Ishikawa (cell line): ENCODE results near the gene RAB10.

Source experiments
- EGR1 ChIP-seq: IDR thresholded peaks from 2 replicates; pipeline ENCODE4 v1.6.1; 2012
- FOXM1 ChIP-seq: IDR thresholded peaks from 2 replicates; pipeline ENCODE4 v1.6.1; 2012; ENCODE audit warnings: low read depth, borderline replicate concordance
- NFIC ChIP-seq: IDR thresholded peaks from 2 replicates; pipeline ENCODE4 v1.6.1; 2012
- RAD21 ChIP-seq: IDR thresholded peaks from 2 replicates; pipeline ENCODE4 v1.6.1; 2012; ENCODE audit warnings: low read depth
- TAF1 ChIP-seq: IDR thresholded peaks from 2 replicates; pipeline ENCODE4 v1.6.1; 2012; ENCODE audit warnings: low read depth, mild to moderate bottlenecking
- TCF12 ChIP-seq: IDR thresholded peaks from 2 replicates; pipeline ENCODE4 v1.6.1; 2012; ENCODE audit warnings: low read depth
- TEAD4 ChIP-seq: IDR thresholded peaks from 2 replicates; pipeline ENCODE4 v1.6.1; 2012
- YY1 ChIP-seq: IDR thresholded peaks from 2 replicates; pipeline ENCODE4 v1.6.1; 2012; ENCODE audit warnings: low read depth
- TF ChIP-seq, protein P1 (sequence below): IDR thresholded peaks from 2 replicates; pipeline ENCODE4 v1.6.1; 2012
- TF ChIP-seq, protein P2 (sequence below): IDR thresholded peaks from 2 replicates; pipeline ENCODE4 v1.6.1; 2012; ENCODE audit warnings: low read depth, mild to moderate bottlenecking

DNA sequence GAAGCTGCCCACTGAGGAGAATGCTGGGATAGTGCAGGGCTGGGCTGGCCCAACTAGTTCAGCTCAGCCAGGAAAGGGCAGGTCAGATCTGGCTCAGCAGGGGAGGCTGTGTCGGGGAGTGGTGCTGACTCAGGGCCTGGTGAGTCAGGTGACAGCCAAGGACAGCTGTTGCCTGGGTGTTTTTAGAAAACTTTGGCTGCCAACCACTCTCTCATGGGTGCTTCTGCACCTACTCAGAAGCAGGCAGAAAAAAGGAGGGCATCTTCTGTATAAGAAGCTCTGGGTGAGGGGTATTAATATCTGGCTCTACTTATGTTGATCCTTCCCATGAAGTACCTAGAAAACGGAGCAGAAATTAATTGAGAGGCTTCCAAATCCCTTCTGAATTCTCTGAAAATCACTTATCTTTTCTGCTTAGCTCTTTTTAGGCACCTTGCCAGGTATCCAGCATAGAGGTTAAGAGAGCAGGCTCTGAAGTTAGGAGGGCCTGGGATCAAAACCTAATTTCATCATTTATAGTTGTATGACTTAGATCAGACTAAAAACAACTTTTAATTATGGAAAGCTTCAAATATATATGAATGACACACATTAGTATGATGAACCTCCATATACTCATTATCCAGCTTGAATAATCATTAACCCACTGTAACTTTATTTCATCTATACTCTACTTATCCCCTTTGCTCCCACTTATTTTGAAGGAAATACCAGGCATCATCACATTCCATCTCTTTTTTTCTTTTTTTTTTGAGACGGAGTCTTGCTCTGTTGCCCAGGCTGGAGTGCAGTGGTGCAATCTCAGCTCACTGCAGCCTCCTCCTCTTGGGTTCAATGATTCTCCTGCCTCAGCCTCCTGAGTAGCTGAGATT lies 15.5 kb upstream of the RAB10 start:
- TF ChIP-seq, protein P1, sequence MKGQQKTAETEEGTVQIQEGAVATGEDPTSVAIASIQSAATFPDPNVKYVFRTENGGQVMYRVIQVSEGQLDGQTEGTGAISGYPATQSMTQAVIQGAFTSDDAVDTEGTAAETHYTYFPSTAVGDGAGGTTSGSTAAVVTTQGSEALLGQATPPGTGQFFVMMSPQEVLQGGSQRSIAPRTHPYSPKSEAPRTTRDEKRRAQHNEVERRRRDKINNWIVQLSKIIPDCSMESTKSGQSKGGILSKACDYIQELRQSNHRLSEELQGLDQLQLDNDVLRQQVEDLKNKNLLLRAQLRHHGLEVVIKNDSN: peak; percentile 90
- TF ChIP-seq TEAD4 (peak; percentile 38; the same call in 1 of the 2 replicates), NFIC (peak; percentile 72), FOXM1 (no peak), TCF12 (peak; percentile 75), YY1 (no peak), TAF1 (no peak; the same call in 1 of the 2 replicates), EGR1 (no peak), RAD21 (no peak)
- TF ChIP-seq, protein P2, sequence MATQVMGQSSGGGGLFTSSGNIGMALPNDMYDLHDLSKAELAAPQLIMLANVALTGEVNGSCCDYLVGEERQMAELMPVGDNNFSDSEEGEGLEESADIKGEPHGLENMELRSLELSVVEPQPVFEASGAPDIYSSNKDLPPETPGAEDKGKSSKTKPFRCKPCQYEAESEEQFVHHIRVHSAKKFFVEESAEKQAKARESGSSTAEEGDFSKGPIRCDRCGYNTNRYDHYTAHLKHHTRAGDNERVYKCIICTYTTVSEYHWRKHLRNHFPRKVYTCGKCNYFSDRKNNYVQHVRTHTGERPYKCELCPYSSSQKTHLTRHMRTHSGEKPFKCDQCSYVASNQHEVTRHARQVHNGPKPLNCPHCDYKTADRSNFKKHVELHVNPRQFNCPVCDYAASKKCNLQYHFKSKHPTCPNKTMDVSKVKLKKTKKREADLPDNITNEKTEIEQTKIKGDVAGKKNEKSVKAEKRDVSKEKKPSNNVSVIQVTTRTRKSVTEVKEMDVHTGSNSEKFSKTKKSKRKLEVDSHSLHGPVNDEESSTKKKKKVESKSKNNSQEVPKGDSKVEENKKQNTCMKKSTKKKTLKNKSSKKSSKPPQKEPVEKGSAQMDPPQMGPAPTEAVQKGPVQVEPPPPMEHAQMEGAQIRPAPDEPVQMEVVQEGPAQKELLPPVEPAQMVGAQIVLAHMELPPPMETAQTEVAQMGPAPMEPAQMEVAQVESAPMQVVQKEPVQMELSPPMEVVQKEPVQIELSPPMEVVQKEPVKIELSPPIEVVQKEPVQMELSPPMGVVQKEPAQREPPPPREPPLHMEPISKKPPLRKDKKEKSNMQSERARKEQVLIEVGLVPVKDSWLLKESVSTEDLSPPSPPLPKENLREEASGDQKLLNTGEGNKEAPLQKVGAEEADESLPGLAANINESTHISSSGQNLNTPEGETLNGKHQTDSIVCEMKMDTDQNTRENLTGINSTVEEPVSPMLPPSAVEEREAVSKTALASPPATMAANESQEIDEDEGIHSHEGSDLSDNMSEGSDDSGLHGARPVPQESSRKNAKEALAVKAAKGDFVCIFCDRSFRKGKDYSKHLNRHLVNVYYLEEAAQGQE: no peak
